Lung (tissue), 12 donors: ENCODE data around the gene RNF121. TPM values are rescaled to one million over a fixed set of nuclear protein-coding genes. Genes with fewer than 3 reads are reported as not detected.

Experiments used
- ATAC-seq: fragments of 200-7000 bp; cut with Tn5 transposase; one replicate; pipeline ENCODE4 v1.9.1; 2020; ENCODE audit warnings: moderate number of reproducible peaks; ENCODE audit not compliant: insufficient read depth, low FRiP score
- DNase-seq, 3 donors: peaks; one replicate each; pipeline ENCODE4 v3.0.0-alpha.2; 2013 to 2017
- H3K27ac ChIP-seq, 2 donors: one replicate each; pipeline ENCODE4 v1.5.1; 2013; ENCODE audit warnings: mild to moderate bottlenecking in 2 of 2, moderate library complexity in 2 of 2, control low read depth in 1 of 2, inconsistent platforms in 1 of 2, low read depth in 1 of 2, low read length in 1 of 2
- H3K27me3 ChIP-seq, 3 donors: one replicate each; pipeline ENCODE4 v1.5.1; 2013; ENCODE audit warnings: low read length in 2 of 3; ENCODE audit not compliant: control insufficient read depth in 3 of 3, insufficient read depth in 3 of 3
- H3K36me3 ChIP-seq, 4 donors: one replicate each; pipeline ENCODE4 v1.5.1; 2013; ENCODE audit warnings: low read length in 4 of 4, mild to moderate bottlenecking in 1 of 4, moderate library complexity in 1 of 4; ENCODE audit not compliant: control insufficient read depth in 4 of 4, insufficient read depth in 4 of 4
- H3K4me1 ChIP-seq, 5 donors: one replicate each; pipeline ENCODE4 v1.5.1; 2013; ENCODE audit warnings: low read length in 5 of 5, mild to moderate bottlenecking in 2 of 5, moderate library complexity in 1 of 5; ENCODE audit not compliant: control insufficient read depth in 5 of 5, insufficient read depth in 5 of 5
- H3K4me3 ChIP-seq: one replicate; pipeline ENCODE4 v1.5.1; 2013; ENCODE audit warnings: mild to moderate bottlenecking, control low read depth, moderate library complexity
- H3K9ac ChIP-seq, 2 donors: one replicate each; pipeline ENCODE4 v1.5.1; 2013; ENCODE audit warnings: low read length in 2 of 2, control low read depth in 1 of 2; ENCODE audit not compliant: insufficient read depth in 1 of 2
- H3K9me3 ChIP-seq, 4 donors: one replicate each; pipeline ENCODE4 v1.5.1; 2013; ENCODE audit warnings: low read length in 3 of 4, mild to moderate bottlenecking in 1 of 4, moderate library complexity in 1 of 4; ENCODE audit not compliant: control insufficient read depth in 4 of 4, insufficient read depth in 3 of 4
- WGBS, 2 donors: extraction: QIAGEN DNeasy Blood & Tissue Kit; methylation state at CpG; one replicate each; pipeline ENCODE4 v1.1.7; 2013; 5-methylcytosine and 5-hydroxymethylcytosine counted together
- polyA plus RNA-seq, 2 donors: library from polyadenylated mRNA; stranded (reverse); fragments of 200-250 nt; gene quantifications; one replicate each; pipeline ENCODE4 v1.2.1, GENCODE V29; 2013
- total RNA-seq, 2 donors: library from RNA; depleted of rRNA in 1 of 2; stranded (reverse); fragments of >200 nt in 1 of 2; gene quantifications; one replicate each; pipeline ENCODE4 v1.2.1, GENCODE V29; 2014 to 2021
- TF ChIP-seq, protein P1 (sequence below): IDR thresholded peaks from 2 replicates; pipeline ENCODE4 v1.5.1; 2012; ENCODE audit warnings: mild to moderate bottlenecking; ENCODE audit errors: control extremely low read depth, extremely low read depth
- donor health status: control.
- donor health status: control.
- donor health status: Bipolar disorder and iron deficiency.
- donor health status: healthy.
- donor health status: DM: yes; HTN: yes; CAD: no.

Gene RNF121
- total and polyA plus RNA-seq, 4 donors: 14.0 to 30.2 (median 27.6) TPM

DNA sequence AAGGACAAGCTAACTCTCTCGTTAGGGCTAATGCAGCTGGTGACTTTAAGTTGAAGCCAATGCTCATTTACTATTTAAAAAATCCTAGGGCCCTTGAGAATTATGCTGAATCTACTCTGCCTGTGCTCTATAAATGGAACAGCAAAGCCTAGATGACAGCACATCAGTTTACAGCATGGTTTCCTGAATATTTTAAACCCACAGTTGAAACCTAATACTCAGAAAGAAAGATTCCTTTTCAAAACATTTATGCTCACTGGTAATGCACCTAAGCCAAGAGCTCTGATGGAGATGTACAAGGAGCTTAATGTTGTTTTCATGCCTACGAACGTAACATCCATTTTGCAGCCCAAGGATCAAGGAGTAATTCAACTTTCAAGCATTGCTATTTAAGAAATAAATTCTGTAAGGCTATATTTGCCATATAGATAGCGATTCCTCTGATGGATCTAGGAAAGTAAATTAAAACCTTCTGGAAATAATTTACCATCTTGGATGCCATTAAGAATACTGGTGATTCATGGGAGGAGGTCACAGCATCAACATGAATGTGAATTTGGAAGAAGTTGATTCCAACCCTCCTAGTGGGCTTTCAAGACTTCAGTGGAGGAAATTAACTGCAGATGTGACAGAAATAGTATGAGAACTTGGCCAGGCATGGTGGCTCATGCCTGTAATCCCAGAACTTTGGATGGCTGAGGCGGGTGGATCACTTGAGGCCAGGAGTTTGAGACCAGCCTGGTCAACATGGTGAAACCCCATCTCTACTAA is 14.9 kb upstream of the RNF121 start:
- Histone ChIP-seq H3K4me3 (no peak overlapping the region), H3K27me3 (no peaks in the 10 kb centered on the region), H3K4me1 (no peaks in the 10 kb centered on the region), H3K9me3 (peaks cover 0 to 2% (median 0%) of the 10 kb centered on the region in 4 donors), H3K9ac (no peak overlapping the region), H3K27ac (no peak overlapping the region), H3K36me3 (peaks cover 7 to 34% (median 26%) of the 10 kb centered on the region in 4 donors)
- 94 to 97% methylated on average over 5 of the region's 5 CpGs for WGBS, 2 donors
- TF ChIP-seq, protein P1, sequence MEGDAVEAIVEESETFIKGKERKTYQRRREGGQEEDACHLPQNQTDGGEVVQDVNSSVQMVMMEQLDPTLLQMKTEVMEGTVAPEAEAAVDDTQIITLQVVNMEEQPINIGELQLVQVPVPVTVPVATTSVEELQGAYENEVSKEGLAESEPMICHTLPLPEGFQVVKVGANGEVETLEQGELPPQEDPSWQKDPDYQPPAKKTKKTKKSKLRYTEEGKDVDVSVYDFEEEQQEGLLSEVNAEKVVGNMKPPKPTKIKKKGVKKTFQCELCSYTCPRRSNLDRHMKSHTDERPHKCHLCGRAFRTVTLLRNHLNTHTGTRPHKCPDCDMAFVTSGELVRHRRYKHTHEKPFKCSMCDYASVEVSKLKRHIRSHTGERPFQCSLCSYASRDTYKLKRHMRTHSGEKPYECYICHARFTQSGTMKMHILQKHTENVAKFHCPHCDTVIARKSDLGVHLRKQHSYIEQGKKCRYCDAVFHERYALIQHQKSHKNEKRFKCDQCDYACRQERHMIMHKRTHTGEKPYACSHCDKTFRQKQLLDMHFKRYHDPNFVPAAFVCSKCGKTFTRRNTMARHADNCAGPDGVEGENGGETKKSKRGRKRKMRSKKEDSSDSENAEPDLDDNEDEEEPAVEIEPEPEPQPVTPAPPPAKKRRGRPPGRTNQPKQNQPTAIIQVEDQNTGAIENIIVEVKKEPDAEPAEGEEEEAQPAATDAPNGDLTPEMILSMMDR: no peak
- DNase-seq (no peak), ATAC-seq (no peak)

- no peaks in the 10 kb centered on the region for H3K27me3 ChIP-seq
- DNase-seq (no peak), ATAC-seq (no peak)
- H3K9ac ChIP-seq: no peak overlapping the region
- peaks cover 0 to 2% (median 0%) of the 10 kb centered on the region in 4 donors for H3K9me3 ChIP-seq
- TF ChIP-seq, protein P1: no peak
- H3K27ac ChIP-seq: no peak overlapping the region
- H3K4me3 ChIP-seq: no peak overlapping the region
- H3K36me3 ChIP-seq: peaks cover 7 to 34% (median 26%) of the 10 kb centered on the region in 4 donors
- WGBS, 2 donors: 93 to 97% methylated on average over 7 of the region's 7 CpGs
- H3K4me1 ChIP-seq: no peaks in the 10 kb centered on the region
Measured at GRCh38 chr11:71914617-71915189, 14.1 kb upstream of the RNF121 start.

DNA sequence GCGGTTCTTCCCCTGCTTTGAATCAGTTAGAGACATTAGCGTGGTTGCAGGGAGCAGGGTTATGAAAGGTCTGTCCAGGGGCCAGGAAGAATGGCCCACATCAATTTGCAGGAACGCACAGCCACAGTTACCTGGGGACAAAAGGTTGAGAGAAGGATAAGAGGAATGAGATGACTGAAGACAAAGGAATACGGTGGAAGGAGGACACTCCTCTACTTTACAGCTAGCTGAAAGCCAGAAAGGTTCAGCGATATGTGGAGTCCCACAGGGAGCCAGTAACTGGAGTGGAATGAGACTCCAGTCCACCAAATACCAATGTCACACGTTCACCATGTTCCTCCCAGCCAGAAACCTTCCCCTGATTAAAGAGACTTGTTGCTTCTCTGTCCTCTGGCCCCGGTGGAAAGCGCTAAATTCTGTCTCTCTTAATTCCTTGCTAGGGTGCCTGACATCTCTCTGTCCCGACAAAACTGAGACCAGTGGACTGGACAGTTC is 11.2 kb upstream of the RNF121 start:
- Histone ChIP-seq H3K36me3 (peaks cover 7 to 37% (median 22%) of the 10 kb centered on the region in 4 donors), H3K27me3 (no peaks in the 10 kb centered on the region), H3K9me3 (no peaks in the 10 kb centered on the region), H3K27ac (no peak overlapping the region), H3K4me1 (no peaks in the 10 kb centered on the region), H3K9ac (no peak overlapping the region), H3K4me3 (no peak overlapping the region)
- TF ChIP-seq, protein P1: no peak
- DNase-seq (no peak), ATAC-seq (no peak)
- 93 to 94% methylated on average over 9 of the region's 9 CpGs for WGBS, 2 donors
